HTERT RPE-1 (cell line): ENCODE results near the gene OR4E2.
"Not testable (repeated sequence)": the region's sequence is repeated elsewhere in the genome, so short reads cannot be mapped to it uniquely, and the experiment has no call there.

Experiments used
- in situ Hi-C: fragments of 300-500 bp; cut with MboI; formaldehyde crosslinking; loops from 4 replicates; pipeline ENCODE4 v1.14.3; 2020; ENCODE audit warnings: low sequenced_read_pairs

The OR4E2 gene, protein sequence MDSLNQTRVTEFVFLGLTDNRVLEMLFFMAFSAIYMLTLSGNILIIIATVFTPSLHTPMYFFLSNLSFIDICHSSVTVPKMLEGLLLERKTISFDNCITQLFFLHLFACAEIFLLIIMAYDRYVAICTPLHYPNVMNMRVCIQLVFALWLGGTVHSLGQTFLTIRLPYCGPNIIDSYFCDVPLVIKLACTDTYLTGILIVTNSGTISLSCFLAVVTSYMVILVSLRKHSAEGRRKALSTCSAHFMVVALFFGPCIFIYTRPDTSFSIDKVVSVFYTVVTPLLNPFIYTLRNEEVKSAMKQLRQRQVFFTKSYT

DNA sequence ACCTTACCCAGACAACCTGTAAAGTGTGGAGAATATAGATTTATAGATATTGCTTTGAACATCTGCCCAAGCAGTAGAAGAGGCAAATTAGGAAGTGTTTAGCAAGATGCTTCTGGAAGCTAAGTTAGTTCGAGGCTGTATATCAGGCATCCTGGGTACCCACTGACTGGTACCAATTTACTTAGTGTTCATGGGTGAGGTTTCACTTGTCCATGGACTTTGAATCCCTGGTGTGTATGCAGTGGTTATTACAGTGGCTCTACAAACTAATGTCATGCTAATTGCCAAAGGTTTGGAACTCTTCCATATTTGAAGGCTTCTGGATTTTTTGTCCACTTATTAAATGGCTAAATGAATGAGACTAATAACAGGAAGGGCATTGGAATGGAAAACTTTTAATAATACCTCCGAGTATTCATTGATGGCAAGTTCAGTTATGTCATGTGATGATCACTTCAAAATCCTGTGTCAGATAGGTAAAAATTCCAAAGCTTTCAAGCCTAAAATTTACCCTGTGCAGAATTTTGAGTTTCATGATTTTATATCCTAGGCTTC is at the start of gene OR4E2:
Gene OR4E2, plus strand, starts transcription at position 505 of the 555 bp plus-strand sequence. CDS start 11,248 bp downstream, outside the sequence.
- in situ Hi-C loops: no loop called here

DNA sequence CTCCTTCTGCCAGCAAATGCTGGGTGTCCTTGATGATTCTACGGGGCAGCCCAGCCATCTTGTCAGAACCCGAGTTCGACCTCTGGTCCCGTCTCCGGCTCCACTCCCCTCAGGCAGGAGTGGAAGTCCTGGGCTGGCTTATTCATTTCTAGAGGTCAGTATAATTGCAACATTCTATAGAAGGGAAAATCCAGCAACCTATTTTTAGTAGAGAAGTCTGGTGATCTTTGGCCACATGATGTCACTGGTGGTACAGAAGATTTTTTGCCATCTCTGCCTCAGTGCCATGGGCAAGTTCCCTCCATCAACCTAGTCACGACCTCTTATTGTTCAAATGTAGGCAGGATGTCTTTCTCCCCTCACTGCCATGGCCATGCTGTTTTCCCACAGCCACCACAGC is 41.3 kb upstream of the OR4E2 start:
- in situ Hi-C loops: no loop called here

DNA sequence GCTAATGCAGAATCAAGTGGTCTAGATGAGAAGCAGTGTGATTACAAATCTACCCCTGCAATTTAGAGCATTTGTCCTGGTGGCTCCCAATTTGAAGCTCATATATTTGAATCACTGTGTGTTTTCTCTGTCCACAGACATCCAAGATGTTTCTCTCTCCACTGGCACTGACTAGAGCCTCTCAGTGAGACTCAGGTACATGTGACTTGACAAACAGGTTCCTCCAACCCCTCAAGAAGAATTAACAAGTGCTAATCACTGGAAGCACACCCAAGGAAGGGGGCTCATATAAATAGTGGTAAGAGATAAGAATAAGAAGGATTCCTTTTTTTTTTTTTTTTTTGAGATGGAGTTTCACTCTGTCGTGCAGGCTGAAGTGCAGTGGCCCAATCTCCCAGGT is 39.4 kb upstream of the OR4E2 start:
- in situ Hi-C loops: no loop called here

- in situ Hi-C loops: no loop called here
Observed at GRCh38 chr14:21617614-21618013, 36.0 kb upstream of the OR4E2 start.

DNA sequence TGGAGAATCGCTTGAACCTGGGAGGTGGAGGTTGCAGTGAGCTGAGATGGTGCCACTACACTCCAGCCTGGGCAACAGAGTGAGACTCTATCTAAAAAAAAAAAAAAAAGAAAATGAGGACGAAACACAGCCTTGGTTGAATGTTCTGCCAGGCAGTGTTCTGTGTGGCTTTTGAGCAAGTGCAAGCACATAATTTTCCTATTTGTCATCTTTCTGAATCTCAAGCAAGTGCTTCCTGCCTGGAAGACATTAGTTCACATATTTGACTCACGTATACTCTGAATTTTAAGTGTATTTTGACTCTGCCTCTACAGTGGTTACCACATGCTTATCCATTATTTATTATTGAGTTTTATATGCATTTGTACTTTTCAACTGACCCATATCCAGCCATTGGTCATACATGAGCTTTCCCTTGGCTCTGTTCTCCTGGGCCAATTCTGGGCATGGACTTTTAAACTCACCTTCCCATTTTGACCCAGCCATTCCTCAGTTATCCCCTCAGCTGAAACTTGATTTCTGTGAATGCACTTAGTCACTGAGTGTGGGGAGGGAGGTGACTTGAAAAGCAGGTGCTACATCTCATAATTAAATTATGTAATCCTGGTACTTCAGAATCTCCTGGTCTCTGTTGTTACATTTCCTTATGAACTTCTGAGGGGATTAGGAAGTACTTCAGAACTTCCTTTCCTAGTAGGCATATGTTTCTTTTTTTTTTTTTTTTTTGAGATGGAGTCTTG is 27.0 kb upstream of the OR4E2 start:
- in situ Hi-C loops: no loop called here

- in situ Hi-C loops: not testable (repeated sequence)
Observed at GRCh38 chr14:21630503-21630902, 23.1 kb upstream of the OR4E2 start.

- in situ Hi-C loops: no loop called here
Observed at GRCh38 chr14:21631084-21631483, 22.6 kb upstream of the OR4E2 start.

DNA sequence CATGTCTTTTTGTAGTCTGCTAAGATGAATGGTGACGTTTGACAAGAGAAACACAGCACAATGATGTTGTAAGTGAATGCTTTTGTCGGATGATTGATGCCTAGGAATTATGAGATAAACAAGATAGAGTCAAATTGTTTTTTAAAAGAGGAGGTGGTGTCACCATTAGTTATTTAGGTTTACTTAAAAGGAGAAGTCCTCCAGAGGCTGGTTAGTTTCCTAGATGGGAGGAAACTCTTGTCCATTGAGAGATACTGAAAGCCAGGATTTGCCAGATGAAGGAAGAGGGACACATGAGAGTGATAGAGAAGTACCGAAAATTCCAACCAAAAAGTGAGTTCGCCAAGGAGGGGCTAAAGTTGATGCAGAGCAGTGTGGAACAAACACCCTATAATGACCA is 18.8 kb upstream of the OR4E2 start, which contains the start of gene OR10G2:
Gene OR10G2, minus strand, starts transcription at position 101 of the 400 bp plus-strand sequence. Its CDS starts 98 bp downstream, at position 3.
- in situ Hi-C loops: no loop called here

DNA sequence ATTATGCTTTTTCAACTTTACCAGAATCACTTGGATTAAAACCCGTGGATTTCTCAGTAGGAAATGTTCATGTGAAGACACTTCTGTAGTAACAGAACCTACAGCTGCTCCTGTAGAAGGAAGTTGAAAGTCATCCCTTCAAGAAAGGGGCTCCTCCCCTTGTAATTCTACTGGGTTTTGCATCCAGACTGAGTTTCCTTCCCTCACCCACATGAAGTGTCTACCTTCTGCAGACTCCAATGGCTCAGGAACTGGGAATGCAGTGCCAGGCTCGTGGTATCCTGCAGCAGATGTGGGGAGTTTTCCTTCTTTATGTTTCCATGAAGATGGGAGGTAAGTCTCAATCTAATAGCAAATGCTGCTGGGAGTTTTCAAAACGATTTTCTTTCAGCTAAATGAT is 11.0 kb upstream of the OR4E2 start:
- in situ Hi-C loops: no loop called here

GRCh38 chr14:21643407-21643806 is 10.2 kb upstream of the OR4E2 start:
- in situ Hi-C loops: no loop called here

- in situ Hi-C loops: no loop called here
Observed at GRCh38 chr14:21647380-21647779, 6.3 kb upstream of the OR4E2 start.

DNA sequence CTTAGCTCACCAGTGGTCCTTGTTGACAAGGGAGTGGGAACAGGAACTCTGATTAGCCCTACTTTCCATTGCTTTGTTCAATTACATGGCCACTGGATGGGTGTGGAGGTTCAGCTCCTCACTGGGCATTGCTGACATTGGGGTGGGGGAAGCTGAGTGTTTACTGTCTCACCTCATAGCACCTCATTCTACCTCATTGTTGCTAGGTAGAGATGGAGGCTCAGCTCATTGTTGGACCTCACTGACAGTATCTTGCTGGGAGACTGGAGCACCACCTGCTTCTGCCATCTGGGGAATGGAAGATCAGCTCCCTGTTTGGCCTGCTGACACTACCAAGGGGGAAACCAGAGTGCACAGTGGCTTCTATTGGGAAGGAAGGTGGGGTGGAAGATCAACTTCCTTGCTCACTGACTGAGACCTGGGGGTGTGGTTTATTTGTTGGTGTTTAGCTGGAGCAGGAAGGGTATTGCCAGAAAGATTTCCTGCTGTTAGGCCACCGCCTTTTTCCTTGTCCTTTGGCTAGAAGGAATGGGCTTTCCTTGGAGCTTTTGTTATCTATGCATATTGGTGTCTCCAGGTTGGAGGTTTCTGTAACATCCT is 1.3 kb upstream of the OR4E2 start:
- in situ Hi-C loops: no loop called here

DNA sequence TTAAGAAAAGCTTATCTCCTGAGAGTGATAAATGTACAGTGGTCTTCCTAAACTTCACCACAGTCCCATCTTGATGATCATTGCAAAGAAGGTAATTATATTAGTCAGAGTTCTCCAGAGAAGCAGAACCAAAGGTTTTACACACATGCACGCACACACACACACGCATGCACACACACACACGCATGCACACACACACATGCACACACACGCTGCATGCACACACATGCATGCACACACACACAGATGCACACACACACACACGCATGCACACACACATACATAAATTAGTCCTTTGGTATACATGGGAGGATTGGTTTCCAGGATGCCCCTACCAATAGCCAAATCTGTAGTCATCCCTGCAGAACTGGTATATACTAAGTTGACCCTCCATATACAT is 580 bp downstream of the OR4E2 start:
- in situ Hi-C loops: no loop called here

GRCh38 chr14:21656980-21657379 is 3.3 kb downstream of the OR4E2 start:
- in situ Hi-C loops: no loop called here

DNA sequence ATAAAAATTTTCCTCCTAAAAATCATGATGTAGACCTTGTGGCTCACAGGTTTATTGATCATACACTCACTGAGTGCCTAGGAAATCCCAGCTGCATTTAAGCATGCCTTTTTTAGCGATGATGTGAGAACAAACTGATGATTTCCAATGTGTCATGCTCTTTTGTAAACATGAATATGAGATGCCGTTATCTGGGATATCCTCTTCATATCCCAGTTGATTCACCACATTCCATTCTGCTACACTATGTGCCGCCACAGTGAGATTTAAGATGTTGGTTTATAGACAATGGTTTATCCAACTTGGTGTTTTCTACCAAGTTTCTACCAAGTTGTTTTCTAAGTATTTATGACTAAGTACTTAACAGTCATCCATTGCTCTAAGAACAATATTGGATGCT is 14.7 kb downstream of the OR4E2 start:
- in situ Hi-C loops: no loop called here

- in situ Hi-C loops: no loop called here
Observed at GRCh38 chr14:21669284-21669683, 15.6 kb downstream of the OR4E2 start.

DNA sequence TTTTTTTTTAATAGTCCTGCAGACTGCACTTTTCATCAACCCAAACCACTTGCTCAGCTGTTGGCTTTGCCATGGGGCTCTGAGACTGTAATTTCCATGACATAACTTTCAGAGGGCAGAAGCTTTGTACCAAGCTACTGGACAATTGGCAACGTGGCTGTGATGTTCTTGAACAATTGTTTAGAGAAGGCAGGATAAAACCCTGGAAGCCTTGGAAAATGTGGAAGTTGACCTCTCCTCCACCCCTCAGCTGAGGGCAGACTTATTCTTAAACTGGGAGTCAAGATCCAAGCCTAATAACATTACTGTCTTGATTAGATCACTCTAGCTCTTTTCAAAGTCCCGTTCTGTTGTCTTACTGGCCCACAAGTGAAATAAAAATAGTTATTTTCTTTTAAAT is 17.7 kb downstream of the OR4E2 start:
- in situ Hi-C loops: no loop called here

DNA sequence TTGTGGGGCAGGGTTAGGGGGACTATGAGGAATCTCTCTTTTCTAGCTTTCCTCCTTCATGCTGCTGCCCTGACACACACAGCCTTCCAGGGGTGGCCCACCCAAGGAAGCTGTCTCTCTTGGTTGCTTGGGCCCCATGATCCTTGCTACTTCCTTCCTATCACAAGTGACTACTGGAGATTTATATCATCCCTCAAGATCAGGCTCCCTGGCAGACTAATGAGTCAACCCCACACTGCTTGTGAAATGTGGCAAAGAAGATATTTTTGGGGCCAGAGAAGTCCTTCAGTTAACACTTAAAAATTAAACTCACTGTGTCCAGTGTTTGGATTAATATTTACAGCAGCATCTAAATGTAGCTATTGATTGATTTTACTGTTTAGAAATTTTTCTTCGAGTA is 18.5 kb downstream of the OR4E2 start:
- in situ Hi-C loops: no loop called here

DNA sequence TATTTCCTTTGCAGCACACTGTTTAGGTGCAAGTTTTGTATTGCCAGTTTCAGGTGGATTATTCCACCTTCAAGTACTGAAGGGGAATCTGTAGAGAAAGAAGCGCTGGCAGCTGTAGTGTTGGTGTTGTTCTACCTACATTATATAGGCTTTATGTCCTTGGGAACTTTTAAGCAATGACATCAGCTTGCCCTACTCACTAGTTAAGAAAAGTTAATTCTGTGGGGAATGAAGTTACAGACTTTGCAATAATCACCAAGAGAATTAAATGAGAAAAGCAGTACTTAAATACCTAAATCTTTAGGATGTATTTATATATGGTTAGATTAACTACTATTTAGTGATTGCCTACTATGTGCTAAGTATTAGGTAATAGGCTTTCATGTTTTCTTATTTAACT is 20.1 kb downstream of the OR4E2 start, which contains the start of gene OR4E1:
Gene OR4E1, minus strand, starts transcription at position 101 of the 400 bp plus-strand sequence. CDS start 2,883 bp downstream, outside the sequence.
- in situ Hi-C loops: no loop called here

DNA sequence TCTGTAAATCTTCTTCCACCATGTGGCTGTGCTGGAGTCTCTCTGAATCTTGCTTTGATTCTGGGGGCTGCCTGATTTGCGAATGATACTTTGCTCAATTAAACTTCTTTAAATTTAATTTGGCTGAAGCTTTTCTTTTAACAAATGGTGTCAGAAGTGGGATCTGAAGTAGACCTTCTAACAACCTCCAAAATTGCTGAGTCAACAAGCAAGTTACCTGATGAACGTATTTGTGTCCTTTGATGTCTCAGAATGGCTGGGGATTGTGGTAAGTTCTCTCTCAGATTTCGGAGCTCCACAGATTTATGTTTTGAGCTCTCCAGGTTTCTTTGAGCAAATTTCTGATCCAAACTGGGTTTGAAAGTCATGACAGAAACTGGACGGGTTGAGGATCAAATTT is 21.9 kb downstream of the OR4E2 start:
- in situ Hi-C loops: no loop called here

- in situ Hi-C loops: no loop called here
Observed at GRCh38 chr14:21680072-21680471, 26.4 kb downstream of the OR4E2 start.
